ENCODE data around the gene NTN3.
"Not testable (repeated sequence)": the region's sequence is repeated elsewhere in the genome, so short reads cannot be mapped to it uniquely, and the experiment has no call there.

Gene NTN3

GRCh38 chr16:2429771-2430663 is 41.1 kb upstream of the NTN3 start:
- ChIA-PET POLR2A (ENCODE audit: low non-redundant PET) (interaction anchor here (1.0 kb wide), 1 partner anchor 68 kb away, joined by 4 read pairs; no protein-coding TSS in a partner anchor), CTCF (interaction anchor here (0.6 to 3.3 kb wide), 6 partner anchors 10 to 1026 kb away, joined by 3 to 14 read pairs (median 4); no protein-coding TSS in a partner anchor)
- no peak for TF ChIP-seq CTCF (conservative IDR thresholded peaks at IDR 0.05; ENCODE audit: low read depth)
- peak; percentile 21 for DNase-seq (ENCODE audit: low spot score)
- peak overlapping the region; percentile 79 for H3K27ac ChIP-seq

GRCh38 chr16:2432286-2432685 is 38.8 kb upstream of the NTN3 start:
- peak overlapping the region; percentile 32 for H3K27ac ChIP-seq
- TF ChIP-seq CTCF (conservative IDR thresholded peaks at IDR 0.05; ENCODE audit: low read depth) = no peak
- DNase-seq (ENCODE audit: low spot score) = no peak
- ChIA-PET CTCF (no interaction called here), POLR2A (ENCODE audit: low non-redundant PET) (no interaction called here)

GRCh38 chr16:2432801-2433505 is 38.1 kb upstream of the NTN3 start:
- DNase-seq (ENCODE audit: low spot score) = no peak
- CTCF ChIA-PET = no interaction called here
- H3K27ac ChIP-seq = peak overlapping the region; percentile 32
- TF ChIP-seq CTCF (conservative IDR thresholded peaks at IDR 0.05; ENCODE audit: low read depth) = no peak
- POLR2A ChIA-PET (ENCODE audit: low non-redundant PET) = no interaction called here

- not testable (repeated sequence) for H3K27ac ChIP-seq; DNase-seq (ENCODE audit: low spot score)
- POLR2A ChIA-PET (ENCODE audit: low non-redundant PET) = interaction anchor here (0.7 kb wide), 1 partner anchor 34 kb away, joined by 4 read pairs; no protein-coding TSS in a partner anchor
- CTCF ChIA-PET = interaction anchor here (0.6 kb wide), 1 partner anchor 66 kb away, joined by 5 read pairs; no protein-coding TSS in a partner anchor
These were observed 35.9 kb upstream of the NTN3 start for GRCh38 chr16:2435236-2435635.

GRCh38 chr16:2436110-2436509 is 35.0 kb upstream of the NTN3 start:
- ChIA-PET CTCF (no interaction called here), POLR2A (ENCODE audit: low non-redundant PET) (interaction anchor here (0.7 kb wide), 1 partner anchor 33 kb away, joined by 4 read pairs; no protein-coding TSS in a partner anchor)
- no peak for DNase-seq (ENCODE audit: low spot score)
- TF ChIP-seq CTCF (conservative IDR thresholded peaks at IDR 0.05; ENCODE audit: low read depth) = no peak
- H3K27ac ChIP-seq = peak overlapping the region; percentile 44

- no peak for TF ChIP-seq CTCF (conservative IDR thresholded peaks at IDR 0.05; ENCODE audit: low read depth)
- CTCF ChIA-PET = interaction anchor here (0.7 kb wide), 1 partner anchor 348 kb away, joined by 3 read pairs; no protein-coding TSS in a partner anchor
- POLR2A ChIA-PET (ENCODE audit: low non-redundant PET) = no interaction called here
- H3K27ac ChIP-seq = peak overlapping the region; percentile 44; the same call in 1 of the 2 replicates
- no peak for DNase-seq (ENCODE audit: low spot score)
These were observed 33.9 kb upstream of the NTN3 start for GRCh38 chr16:2437032-2437790.
